Measurements from ENCODE around the gene KIFBP. TPM values are rescaled to one million over a fixed set of nuclear protein-coding genes. Genes with fewer than 3 reads are reported as not detected.
A peak's percentile ranks its signal among the peaks of the same experiment; 100 is the strongest.

KIFBP gene
- total and polyA plus RNA-seq, 2 of the 13 experiments (the other 11 are each of a cell fraction or from before 2014, with no cell fraction given): 13.0 to 21.9 TPM

- TF ChIP-seq, protein P1, sequence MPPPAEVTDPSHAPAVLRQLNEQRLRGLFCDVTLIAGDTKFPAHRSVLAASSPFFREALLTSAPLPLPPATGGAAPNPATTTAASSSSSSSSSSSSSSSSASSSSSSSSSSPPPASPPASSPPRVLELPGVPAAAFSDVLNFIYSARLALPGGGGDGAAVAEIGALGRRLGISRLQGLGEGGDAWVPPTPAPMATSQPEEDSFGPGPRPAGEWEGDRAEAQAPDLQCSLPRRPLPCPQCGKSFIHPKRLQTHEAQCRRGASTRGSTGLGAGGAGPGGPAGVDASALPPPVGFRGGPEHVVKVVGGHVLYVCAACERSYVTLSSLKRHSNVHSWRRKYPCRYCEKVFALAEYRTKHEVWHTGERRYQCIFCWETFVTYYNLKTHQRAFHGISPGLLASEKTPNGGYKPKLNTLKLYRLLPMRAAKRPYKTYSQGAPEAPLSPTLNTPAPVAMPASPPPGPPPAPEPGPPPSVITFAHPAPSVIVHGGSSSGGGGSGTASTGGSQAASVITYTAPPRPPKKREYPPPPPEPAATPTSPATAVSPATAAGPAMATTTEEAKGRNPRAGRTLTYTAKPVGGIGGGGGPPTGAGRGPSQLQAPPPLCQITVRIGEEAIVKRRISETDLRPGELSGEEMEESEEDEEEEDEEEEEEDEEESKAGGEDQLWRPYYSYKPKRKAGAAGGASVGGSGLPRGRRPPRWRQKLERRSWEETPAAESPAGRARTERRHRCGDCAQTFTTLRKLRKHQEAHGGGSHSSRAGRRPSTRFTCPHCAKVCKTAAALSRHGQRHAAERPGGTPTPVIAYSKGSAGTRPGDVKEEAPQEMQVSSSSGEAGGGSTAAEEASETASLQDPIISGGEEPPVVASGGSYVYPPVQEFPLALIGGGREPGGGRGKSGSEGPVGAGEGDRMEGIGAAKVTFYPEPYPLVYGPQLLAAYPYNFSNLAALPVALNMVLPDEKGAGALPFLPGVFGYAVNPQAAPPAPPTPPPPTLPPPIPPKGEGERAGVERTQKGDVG (CRISPR knock-in tag; IDR thresholded peaks at IDR 0.05; ENCODE audit: borderline replicate concordance): no peak
- TF ChIP-seq HOMEZ (CRISPR knock-in tag; IDR thresholded peaks at IDR 0.05; ENCODE audit: low read depth) (no peak), YEATS2 (CRISPR knock-in tag; IDR thresholded peaks at IDR 0.05; ENCODE audit: borderline replicate concordance) (no peak), HHEX (CRISPR knock-in tag; IDR thresholded peaks at IDR 0.05) (no peak), FOXM1 (CRISPR knock-in tag; IDR thresholded peaks at IDR 0.05) (no peak), ZNF567 (CRISPR knock-in tag; IDR thresholded peaks at IDR 0.05; ENCODE audit: borderline replicate concordance) (no peak), ZNF570 (CRISPR knock-in tag; IDR thresholded peaks at IDR 0.05; ENCODE audit: borderline replicate concordance) (no peak), SMAD9 (CRISPR knock-in tag; IDR thresholded peaks at IDR 0.05) (no peak), ZSCAN31 (CRISPR knock-in tag; IDR thresholded peaks at IDR 0.05; ENCODE audit: low read depth) (0 out of 2 replicates have a peak, but pooled peaks have one; percentile 9), BHLHE40 (IDR thresholded peaks at IDR 0.05; ENCODE audit: low read length) (no peak), BORCS8-MEF2B (CRISPR knock-in tag; IDR thresholded peaks at IDR 0.05) (no peak), GLI4 (CRISPR knock-in tag; IDR thresholded peaks at IDR 0.05; ENCODE audit: borderline replicate concordance) (no peak), ZNF282 (IDR thresholded peaks at IDR 0.05; ENCODE audit: partially characterized antibody) (no peak), ZIK1 (CRISPR knock-in tag; IDR thresholded peaks at IDR 0.05; ENCODE audit: borderline replicate concordance, low read depth) (no peak), ZSCAN12 (CRISPR knock-in tag; IDR thresholded peaks at IDR 0.05) (no peak), ZNF776 (CRISPR knock-in tag; IDR thresholded peaks at IDR 0.05) (peak; percentile 37; the same call in 1 of the 2 replicates), ZNF446 (CRISPR knock-in tag; IDR thresholded peaks at IDR 0.05) (no peak), RNF2 (conservative IDR thresholded peaks at IDR 0.05; ENCODE audit: low read depth) (no peak), NFYB (CRISPR knock-in tag; IDR thresholded peaks at IDR 0.05) (no peak), ZNF3 (CRISPR knock-in tag; IDR thresholded peaks at IDR 0.05) (no peak)
- TF ChIP-seq, protein P2, sequence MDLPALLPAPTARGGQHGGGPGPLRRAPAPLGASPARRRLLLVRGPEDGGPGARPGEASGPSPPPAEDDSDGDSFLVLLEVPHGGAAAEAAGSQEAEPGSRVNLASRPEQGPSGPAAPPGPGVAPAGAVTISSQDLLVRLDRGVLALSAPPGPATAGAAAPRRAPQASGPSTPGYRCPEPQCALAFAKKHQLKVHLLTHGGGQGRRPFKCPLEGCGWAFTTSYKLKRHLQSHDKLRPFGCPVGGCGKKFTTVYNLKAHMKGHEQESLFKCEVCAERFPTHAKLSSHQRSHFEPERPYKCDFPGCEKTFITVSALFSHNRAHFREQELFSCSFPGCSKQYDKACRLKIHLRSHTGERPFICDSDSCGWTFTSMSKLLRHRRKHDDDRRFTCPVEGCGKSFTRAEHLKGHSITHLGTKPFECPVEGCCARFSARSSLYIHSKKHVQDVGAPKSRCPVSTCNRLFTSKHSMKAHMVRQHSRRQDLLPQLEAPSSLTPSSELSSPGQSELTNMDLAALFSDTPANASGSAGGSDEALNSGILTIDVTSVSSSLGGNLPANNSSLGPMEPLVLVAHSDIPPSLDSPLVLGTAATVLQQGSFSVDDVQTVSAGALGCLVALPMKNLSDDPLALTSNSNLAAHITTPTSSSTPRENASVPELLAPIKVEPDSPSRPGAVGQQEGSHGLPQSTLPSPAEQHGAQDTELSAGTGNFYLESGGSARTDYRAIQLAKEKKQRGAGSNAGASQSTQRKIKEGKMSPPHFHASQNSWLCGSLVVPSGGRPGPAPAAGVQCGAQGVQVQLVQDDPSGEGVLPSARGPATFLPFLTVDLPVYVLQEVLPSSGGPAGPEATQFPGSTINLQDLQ (CRISPR knock-in tag; IDR thresholded peaks at IDR 0.05): no peak
Measured at GRCh38 chr10:69061305-69062161, 72.9 kb downstream of the KIFBP start (continued).
